HFF-Myc (cell line): ENCODE measurements around the gene CDC42BPA.

Experiments
- DNase-seq: peaks from one replicate; pipeline ENCODE4 v3.0.0-alpha.2; 2011; ENCODE audit warnings: low read depth; ENCODE audit errors: extremely low read depth
- H3K4me3 ChIP-seq: replicated peaks from 2 replicates; pipeline ENCODE4 v1.5.1; 2011; ENCODE audit warnings: low read depth, mild to moderate bottlenecking, control low read depth, low read length
- CTCF ChIP-seq: IDR thresholded peaks from 2 replicates; pipeline ENCODE4 v1.5.1; 2012; ENCODE audit warnings: mild to moderate bottlenecking, low read depth, low read length, control low read depth; ENCODE audit errors: missing control alignments

Gene CDC42BPA

GRCh38 chr1:226948996-226949395 lies 369.3 kb downstream of the CDC42BPA start:
- no peak for TF ChIP-seq CTCF
- no peak overlapping the region for H3K4me3 ChIP-seq
- no peak for DNase-seq

- no peak for DNase-seq
Observed at GRCh38 chr1:226948480-226948879, 369.8 kb downstream of the CDC42BPA start.

GRCh38 chr1:226948051-226948450 lies 370.2 kb downstream of the CDC42BPA start:
- no peak for DNase-seq
- no peak for TF ChIP-seq CTCF
- H3K4me3 ChIP-seq: no peak overlapping the region

More at GRCh38 chr1:226948480-226948879, 369.8 kb downstream of the CDC42BPA start:
- no peak overlapping the region for H3K4me3 ChIP-seq
- TF ChIP-seq CTCF: no peak

GRCh38 chr1:226946841-226947240 lies 371.5 kb downstream of the CDC42BPA start:
- no peak overlapping the region for H3K4me3 ChIP-seq
- DNase-seq: no peak
- TF ChIP-seq CTCF: no peak

- DNase-seq: no peak
- H3K4me3 ChIP-seq: no peak overlapping the region
- no peak for TF ChIP-seq CTCF
Observed at GRCh38 chr1:226946285-226946684, 372.0 kb downstream of the CDC42BPA start.

- no peak for DNase-seq
- no peak overlapping the region for H3K4me3 ChIP-seq
- TF ChIP-seq CTCF: no peak
Observed at GRCh38 chr1:226945858-226946245, 372.4 kb downstream of the CDC42BPA start.
